ENCODE measurements around the gene ENGASE.
"Not testable (repeated sequence)": the region's sequence is repeated elsewhere in the genome, so short reads cannot be mapped to it uniquely, and the experiment has no call there.

Gene ENGASE, protein sequence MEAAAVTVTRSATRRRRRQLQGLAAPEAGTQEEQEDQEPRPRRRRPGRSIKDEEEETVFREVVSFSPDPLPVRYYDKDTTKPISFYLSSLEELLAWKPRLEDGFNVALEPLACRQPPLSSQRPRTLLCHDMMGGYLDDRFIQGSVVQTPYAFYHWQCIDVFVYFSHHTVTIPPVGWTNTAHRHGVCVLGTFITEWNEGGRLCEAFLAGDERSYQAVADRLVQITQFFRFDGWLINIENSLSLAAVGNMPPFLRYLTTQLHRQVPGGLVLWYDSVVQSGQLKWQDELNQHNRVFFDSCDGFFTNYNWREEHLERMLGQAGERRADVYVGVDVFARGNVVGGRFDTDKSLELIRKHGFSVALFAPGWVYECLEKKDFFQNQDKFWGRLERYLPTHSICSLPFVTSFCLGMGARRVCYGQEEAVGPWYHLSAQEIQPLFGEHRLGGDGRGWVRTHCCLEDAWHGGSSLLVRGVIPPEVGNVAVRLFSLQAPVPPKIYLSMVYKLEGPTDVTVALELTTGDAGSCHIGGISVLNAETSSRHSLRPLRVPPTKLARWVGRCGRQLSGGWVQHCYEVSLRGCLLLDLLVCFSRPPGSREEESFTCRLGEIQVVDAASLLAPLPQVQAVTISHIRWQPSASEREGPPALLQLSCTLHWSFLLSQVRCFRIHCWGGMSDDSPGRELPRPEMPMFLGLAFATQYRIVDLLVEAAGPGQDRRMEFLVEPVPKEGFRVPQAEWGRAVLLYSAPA

DNA sequence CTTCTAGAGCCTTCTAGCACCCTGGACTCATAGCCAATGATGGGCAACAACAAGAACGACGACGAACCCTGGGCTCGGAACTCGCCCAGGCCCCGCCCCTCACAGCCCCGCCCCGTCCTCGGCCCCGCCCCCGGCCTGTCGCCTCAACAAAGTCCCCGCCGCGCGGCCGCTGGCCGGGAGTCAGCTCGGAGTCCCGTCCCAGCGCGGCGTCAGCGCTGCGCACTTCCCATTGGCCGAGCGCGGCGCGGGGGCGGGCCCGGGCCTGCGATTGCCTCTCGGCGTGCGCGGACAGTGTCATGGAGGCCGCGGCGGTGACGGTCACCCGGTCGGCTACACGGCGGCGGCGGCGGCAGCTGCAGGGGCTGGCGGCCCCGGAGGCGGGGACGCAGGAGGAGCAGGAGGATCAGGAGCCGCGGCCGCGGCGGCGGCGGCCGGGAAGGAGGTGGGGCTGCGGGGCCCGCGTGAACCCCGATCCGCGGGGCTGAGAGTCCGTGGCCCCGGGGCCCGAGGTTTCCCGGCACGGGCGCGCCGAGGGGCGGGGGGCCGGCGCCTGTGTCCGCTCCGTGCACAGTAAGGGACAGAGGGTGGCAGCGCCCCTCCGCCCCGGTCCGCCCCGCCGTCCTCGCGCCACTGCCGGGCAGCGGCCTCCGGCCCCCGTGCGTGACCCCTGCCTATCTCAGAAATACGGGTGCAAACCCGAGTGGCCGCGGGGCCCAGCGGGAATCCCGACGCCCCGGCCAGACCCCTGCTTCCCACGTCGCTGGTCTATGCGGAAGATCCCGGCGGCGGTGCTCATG, at the start of gene ENGASE:
ENGASE (plus strand) TSS at position 176 of the 797 bp plus-strand sequence; CDS start at position 297, 121 bp downstream.
- peak; percentile 89 for DNase-seq (ENCODE audit: low read depth in 2 of 2)

DNA sequence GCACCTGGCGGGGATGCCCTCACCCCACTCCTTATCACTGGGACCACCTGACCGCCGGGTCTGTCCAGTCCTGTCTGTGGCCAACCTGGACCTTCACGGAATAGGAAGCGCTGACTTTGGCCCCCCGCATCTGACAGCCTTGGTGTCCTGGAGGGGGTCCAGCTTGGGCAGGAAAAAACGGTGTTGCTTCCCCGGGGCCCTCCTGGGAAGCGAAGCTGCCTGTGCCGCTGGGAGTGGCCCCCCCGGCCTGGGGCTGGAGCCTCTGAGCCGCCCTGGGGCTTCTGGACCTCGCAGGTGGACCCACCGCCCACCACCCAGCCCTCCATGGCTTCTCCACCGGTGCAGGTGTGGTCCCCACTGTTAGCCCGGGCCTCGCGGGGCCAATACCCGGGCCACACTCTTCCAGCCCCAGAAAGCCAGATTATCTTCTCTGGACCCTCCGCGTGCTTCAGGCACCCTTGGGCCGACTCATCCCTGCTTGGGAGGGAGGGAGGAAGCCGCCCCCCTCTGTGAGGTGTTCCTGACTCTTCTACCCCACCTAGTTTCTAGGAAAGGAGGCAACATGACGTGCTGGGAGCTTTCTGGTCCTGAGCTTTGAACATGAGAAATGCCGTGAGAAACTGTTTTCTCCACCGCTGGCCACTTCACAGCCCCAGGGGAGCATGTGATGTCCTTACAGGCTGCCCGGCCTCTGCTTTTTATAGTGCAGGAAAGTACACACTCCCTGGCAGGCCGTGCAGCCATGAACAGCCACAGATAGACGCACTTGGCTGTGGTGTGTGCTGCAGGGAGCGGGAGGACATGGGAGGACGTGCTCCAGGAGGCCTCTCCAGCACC, 49.5 kb upstream of the ENGASE start:
- DNase-seq (ENCODE audit: low read depth in 2 of 2) = no peak

DNA sequence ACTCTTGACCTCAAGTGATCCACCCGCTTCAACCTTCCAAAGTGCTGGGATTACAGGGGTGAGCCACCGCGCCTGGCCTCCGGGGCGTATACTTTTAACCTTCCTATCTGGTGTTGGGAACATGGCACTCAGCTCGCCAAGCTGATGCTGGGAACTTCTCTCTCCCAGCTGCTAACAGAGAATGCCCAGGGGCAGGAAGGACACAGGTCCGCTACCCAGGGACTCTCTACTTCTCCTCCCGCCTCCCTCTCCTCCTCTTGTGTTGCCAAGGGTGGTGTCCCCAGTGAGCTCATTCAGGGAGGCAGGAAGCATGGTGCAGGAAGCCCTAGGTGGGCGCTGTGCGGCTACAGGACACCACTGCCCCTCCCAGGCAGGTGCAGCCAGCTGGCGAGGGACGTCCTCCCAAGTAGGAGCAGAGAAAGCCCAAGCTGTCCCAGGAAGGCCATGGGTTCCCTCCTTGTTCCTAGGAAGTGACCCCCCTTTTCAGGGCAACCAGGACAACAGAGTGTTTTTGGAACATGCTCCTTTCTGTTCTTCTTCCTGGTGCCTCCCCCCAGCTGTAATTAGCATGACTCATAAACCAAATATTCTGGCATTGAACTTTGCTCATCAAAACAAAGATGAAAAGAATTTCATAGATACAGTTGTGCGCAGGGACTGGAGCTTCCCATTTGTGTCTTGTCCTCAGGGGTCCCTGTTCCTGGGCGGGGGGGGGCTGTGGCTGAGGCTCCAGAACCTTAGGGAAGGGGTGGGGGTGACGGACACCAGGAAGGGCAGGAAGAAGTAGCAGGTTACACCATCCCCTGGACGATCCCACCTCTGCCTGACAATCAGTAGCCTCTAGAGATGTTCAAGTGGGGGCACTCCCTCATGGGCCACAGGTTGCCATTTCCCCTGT, 48.0 kb upstream of the ENGASE start:
- no peak for DNase-seq (ENCODE audit: low read depth in 2 of 2)

DNA sequence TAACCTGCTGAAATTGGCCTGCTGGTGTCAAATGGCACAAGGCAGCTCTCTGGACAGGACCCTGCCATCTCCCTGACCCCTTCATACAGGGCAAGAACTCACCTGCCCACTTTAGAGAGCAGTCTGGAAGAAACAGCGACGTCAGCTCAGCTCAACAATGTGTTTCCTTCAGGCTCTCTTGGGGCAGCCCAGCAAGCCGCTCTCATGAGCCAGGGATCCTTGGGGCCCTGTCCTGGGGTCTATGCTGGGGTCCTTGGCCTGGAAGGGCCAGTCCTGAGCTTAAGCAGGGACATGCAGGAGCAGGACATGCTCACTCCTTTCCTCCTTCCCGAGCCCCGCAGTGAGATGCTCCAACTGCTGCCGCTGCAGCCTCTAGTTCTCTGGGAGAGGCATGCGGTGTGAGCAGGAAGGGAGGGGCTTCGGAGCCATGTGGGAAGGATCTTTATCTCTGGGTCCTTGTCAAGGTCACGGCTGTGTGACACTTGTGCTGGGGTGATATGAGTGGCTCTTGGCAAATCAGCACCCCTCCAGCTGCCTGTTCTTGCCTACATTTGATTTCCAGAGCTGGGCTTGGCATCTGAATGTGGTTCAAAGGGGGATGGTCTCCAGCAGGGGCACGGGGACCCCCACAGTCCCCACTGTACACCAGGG, 47.2 kb upstream of the ENGASE start:
- DNase-seq (ENCODE audit: low read depth in 2 of 2) = no peak

DNA sequence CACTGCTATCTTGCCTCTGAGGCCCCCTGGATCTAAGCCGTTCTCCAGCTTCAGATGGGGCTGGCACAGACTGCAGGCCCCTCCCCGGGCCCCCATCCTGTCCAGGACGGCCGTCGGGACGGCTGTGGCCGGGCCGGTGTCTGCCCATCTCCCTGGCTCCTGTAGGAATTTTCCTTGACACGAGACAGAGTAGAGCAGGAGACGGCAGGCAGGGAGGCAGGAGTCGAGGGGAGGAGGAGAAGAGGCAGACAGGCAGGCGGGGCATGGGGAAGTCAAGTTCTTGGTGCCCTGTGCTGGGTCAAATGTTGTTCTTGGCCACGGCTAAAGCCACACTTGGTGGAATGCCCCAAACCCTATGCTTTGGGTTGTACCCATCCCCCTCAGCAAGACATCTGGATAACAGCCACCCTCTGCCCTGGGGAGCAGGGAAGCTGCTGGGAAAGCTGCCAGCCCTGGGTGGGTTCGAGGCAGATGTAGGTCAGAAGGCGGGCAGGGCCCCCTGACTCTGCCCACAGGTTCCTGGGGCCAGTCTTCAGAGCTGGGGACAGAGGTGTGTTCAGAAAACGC, 46.6 kb upstream of the ENGASE start:
- no peak for DNase-seq (ENCODE audit: low read depth in 2 of 2)

DNA sequence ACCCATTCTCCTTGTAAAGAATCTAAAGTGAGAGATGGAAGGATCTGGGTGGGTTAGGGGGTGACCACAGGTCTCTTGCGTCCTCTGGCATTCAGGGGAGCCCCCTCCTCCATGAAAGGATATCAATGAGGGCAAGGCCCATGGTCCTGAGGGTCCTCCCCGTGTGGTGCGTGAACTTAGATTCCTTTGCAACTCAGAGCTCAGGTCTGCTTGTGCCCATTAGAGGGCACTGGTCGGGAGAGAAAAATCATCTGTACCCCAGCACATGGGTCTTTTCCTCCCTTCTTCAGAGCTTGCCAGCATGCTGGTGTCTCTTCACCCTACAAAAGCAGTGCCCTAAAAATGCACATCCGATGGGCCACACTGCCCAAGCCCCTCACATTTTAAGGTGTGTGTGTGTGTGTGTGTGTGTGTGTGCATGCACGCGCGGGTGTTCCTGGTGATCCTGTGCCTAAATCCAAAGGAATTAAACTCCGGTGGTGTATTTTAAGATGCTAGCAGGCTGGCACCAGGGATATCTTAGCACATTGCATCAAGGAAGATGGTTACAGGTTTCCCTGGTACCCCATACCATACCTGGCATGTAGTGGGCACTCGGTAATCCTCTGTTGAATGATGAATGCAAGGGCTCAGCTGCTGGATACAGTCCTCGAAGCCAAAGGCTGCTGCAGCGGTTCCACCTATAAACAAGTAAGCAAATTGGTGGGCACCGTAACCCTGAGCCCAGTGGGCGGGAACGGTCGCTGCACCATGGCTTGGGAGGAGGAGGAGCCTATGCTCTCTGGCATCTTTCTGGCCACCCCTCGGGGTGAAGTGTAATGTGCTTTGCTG, 45.9 kb upstream of the ENGASE start:
- DNase-seq (ENCODE audit: low read depth in 2 of 2) = no peak

DNA sequence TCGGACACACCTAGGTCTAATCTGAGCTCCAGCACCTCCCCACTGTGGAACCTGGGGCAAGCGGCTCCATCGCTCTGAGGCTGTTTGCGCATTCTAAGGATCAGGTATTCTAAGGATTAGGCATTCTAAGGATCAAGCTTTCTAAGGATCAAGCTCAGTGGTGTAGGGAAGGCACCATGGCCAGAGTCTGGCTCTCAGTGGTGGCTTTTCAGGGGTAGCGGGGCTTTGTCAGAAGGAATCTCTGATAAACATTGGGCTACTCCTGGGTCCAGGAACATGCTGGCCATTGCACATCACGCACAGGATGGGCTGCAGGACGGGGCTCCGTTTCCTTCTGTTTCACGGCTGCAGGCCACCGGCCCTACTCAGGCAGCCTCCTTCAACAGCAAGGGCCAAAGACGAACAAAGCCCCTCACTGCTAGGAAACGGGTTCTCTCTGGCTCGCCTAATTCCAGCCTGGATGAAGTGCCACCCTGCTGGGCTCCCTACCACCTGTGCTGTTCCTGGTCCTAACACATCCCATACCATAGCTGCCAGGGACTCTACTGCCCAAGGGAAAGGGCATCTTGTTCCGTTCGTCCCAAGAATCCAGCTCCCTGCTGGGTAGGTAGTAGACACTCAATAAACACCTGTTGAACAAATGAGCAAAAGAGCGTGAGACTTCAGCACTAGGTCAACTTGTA, 45.2 kb upstream of the ENGASE start:
- DNase-seq (ENCODE audit: low read depth in 2 of 2) = no peak

DNA sequence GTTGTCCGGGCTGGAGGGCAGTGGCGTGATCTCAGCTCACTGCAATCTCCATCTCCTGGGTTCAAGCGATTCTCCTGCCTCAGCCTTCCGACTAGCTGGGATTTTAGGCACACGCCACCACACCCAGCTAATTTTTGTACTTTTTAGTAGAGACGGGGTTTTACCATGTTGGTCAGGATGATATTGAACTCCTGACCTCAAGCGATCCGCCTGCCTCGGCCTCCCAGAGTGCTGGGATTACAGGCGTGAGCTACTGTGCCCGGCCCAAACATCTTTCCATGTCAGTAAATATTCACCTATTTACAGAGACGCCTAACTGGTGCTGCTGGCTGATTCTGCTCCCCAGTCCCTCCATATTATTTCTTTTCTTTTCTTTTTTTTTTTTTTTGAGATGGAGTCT, 44.0 kb upstream of the ENGASE start:
- DNase-seq (ENCODE audit: low read depth in 2 of 2) = not testable (repeated sequence)

DNA sequence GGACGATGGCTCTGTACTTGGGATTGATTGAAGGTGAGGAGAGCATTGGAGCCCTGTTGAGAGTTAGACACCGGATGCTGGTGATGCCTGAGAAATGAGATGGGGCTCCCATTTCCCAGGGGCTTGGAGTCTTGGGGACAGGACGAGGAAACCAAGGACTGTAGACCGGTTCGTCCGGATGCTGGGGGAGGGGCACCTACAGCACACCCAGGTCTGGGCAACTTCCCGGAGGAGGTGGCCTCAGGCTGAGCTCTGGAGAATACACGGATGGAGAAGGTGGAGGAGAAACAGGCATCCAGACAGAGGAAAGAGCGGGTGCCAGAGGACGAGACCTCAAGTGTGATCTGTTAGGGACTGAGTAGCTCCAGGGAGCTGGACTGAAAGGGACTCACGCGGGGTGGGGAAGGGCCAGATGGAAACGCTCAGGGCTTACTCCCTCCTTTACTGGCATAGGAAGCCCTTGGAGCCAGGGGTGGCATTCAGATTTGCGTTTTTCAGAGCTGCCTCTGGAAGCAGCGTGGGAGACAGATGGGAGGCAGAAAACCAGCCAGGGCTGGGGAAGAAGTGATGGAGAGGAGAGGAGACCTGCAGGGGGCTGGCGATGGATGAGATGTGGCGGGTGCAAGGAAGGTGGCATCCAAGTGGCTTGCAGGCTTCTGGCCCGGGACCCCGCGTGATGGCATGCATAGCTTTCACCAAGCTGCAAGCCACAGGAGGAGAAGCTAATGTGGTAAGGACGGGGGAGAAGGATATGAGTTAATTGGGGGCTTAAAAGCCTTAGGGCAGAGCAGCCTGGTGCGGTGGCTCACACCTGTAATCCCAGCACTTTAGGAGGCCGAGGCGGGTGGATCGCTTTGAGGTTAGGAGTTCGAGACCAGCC, 42.4 kb upstream of the ENGASE start:
- DNase-seq (ENCODE audit: low read depth in 2 of 2) = no peak

DNA sequence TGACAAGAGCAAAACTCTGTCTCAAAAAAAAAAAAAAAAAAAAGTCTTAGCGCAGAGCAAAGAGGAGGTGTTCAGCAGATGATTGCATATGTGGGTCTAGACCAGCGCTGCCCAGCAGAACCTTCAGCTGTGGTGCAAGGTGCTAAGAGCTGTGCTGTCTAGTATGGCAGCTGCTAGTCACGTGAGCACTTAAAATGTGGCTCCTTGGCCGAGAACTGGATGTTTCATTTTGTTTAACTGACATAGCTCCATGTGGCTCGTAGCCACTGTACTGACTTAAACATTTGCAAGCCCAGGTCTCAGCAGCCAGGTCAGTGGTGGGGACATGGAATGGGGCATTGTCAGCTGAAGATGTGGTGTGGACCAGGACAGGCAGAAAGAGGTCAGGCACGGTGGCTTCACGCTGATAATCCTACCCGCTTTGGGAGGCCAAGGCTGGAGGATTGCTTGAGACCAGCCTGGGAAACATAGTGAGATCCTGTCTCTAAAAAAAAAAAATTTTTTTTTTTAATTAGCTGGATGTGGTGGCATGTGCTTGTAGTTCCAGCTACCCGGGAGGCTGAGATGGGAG, 41.5 kb upstream of the ENGASE start:
- DNase-seq (ENCODE audit: low read depth in 2 of 2) = no peak

DNA sequence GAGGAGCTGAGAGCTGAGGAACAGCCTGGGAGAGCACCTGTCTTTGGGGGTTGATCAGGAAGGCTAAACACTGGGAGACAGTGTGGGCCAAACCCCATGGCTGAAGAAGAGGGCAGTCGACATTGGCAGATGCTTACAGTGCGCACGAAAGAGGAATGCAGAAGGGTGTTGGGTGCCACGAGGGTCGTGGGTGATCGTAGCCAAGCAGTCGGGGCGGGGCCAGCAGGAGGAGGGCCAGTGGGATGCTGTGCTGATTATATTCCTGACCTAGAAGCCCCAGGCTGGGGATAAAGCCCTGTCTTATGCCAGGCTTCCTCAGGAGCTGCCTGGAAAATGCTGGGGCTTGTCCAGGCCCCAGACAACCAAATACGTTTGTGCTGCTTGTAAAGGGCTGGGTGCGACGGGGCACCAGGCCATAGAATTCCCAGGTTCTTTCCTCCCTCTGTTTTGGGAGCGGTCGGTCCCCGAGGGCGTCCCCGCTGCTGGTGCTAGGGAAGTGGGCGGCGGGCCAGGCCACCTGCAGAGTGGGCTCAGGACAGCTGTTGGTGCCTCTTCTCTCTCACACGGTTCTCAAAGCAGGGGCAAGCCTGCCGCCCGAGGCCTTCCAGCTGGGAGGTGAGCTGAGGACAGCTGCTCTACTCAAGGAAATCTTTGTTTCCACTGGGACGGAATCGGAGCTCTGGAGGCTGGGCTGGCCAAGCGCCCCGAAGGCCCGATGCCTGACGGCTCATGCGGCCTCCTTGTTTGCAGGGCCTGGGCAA, 40.7 kb upstream of the ENGASE start:
- DNase-seq (ENCODE audit: low read depth in 2 of 2) = no peak

DNA sequence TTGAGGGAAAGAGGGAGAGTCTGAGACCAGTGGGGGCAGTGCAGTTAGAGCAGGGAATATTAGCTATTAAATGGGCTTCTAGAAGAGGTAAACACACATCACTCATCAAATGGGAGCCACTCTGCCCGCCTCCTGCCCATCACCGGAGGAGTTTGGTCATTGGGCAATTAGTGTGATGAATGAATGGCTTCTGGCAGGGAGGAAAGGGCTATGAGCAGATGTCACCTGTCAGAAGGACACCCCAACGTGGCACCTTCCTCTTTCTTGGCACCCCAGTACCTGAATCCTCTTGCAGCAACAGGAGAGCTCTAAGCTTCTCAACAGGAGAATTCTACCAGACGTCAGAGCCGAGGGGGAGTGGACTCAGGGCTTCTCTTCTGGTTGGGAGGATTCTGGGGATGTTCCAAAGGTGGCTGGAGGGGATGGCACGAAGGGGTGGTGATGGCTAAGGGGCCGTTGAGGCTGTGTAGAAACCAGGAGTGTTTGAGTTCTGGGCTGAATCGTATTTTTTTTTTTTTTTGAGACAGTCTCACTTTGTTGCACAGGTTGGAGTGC, 39.6 kb upstream of the ENGASE start:
- DNase-seq (ENCODE audit: low read depth in 2 of 2) = no peak

DNA sequence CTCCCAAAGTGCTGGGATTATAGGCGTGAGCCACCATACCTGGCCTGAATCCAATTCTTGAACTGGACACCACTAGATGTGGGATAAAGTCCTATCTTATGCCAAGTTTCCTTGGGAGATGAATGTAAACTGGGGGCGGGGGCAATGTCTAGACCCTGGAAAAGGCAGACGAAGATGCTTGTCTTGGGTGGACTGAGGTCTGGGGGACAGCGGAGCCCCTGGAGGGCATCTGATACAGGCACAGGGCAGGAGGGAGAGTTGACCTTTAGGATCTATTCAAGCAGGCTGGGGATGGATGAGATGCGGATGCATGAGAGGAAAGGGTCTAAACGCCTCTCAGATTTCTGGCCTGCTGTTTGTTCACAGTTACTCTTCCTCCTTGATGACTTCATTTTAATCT, 38.9 kb upstream of the ENGASE start:
- no peak for DNase-seq (ENCODE audit: low read depth in 2 of 2)

DNA sequence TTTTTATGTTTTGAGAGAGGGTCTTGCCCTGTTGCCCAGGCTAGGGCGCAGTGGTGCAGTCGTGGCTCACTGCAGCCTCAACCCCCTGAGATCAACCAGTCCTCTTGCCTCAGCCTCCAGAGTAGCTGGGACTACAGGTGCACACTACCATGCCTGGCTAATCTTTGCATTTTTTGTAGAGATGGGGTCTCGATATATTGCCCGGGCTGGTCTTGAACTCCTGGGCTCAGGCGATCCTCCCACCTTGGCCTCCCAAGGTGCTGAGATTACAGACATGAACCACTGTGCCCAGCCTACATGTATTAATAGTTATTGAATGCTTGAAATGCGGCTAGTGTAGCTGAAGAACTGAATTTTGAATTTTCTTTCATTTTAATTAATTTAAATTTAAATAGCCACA, 38.4 kb upstream of the ENGASE start:
- DNase-seq (ENCODE audit: low read depth in 2 of 2) = no peak

DNA sequence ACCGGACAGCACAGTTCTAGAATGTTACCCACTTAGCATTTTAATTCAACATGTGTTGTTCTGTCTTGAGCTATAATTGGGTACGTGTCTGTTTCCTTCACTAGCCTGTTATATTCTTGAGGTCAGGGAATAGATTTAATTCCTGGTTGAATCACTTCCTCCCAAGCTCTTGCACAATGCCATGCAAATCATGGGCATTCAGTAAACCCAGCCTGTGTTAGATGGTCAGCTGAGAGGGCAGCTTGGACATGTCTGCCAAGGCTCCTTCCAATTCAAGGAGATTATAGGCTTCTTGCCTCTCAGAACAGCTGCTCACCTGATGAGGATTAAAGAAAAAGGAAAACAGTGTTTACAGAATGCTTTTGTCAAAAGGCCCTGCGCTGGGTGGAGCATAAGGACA, 38.0 kb upstream of the ENGASE start:
- DNase-seq (ENCODE audit: low read depth in 2 of 2) = no peak

All from stimulated activated CD4-positive, alpha-beta T cell treated with anti-CD3 and anti-CD28 coated beads, Interleukin-4, amount 100 ng/mL, for 48 hours (primary cell).